Measurements from ENCODE around the gene DCAF17. TPM values are rescaled to one million over a fixed set of nuclear protein-coding genes. Genes with fewer than 3 reads are reported as not detected.

DCAF17 gene
- total and polyA plus RNA-seq, 2 of the 13 experiments (the other 11 are each of a cell fraction or from before 2014, with no cell fraction given): 13.7 to 30.0 TPM

- TF ChIP-seq KAT8 (CRISPR knock-in tag; IDR thresholded peaks at IDR 0.05): peak; percentile 60
- TF ChIP-seq HDAC6 (IDR thresholded peaks at IDR 0.05; ENCODE audit: low read depth, low read length): no peak
- no peak for TF ChIP-seq DPF2 (CRISPR knock-in tag; IDR thresholded peaks at IDR 0.05; ENCODE audit: borderline replicate concordance, low read depth)
- peak; percentile 95 for TF ChIP-seq RAD21 (CRISPR knock-in tag; IDR thresholded peaks at IDR 0.05)
- TF ChIP-seq NFIB (CRISPR knock-in tag; IDR thresholded peaks at IDR 0.05; ENCODE audit: borderline replicate concordance): no peak
- TF ChIP-seq TP53 (CRISPR knock-in tag; conservative IDR thresholded peaks at IDR 0.05): no peak
- no peak for TF ChIP-seq ZSCAN12 (CRISPR knock-in tag; IDR thresholded peaks at IDR 0.05)
- TF ChIP-seq ZGPAT (CRISPR knock-in tag; IDR thresholded peaks at IDR 0.05): peak; percentile 62; the same call in 1 of the 2 replicates
- TF ChIP-seq HMGXB3 (CRISPR knock-in tag; IDR thresholded peaks at IDR 0.05; ENCODE audit: borderline replicate concordance): peak; percentile 58; the same call in 1 of the 2 replicates
- TF ChIP-seq ZNF343 (CRISPR knock-in tag; IDR thresholded peaks at IDR 0.05): 0 out of 2 replicates have a peak, but pooled peaks have one; percentile 33
- no peak for TF ChIP-seq NFKBIZ (CRISPR knock-in tag; IDR thresholded peaks at IDR 0.05)
- TF ChIP-seq GATAD1 (CRISPR knock-in tag; IDR thresholded peaks at IDR 0.05): peak; percentile 36; the same call in 1 of the 2 replicates
- no peak for TF ChIP-seq ATF7 (IDR thresholded peaks at IDR 0.05)
- no peak for TF ChIP-seq ATF7 (CRISPR knock-in tag; IDR thresholded peaks at IDR 0.05)
- no peak for TF ChIP-seq TOPORS (CRISPR knock-in tag; IDR thresholded peaks at IDR 0.05)
- no peak for TF ChIP-seq ZBTB34 (CRISPR knock-in tag; IDR thresholded peaks at IDR 0.05)
- TF ChIP-seq KLF6 (CRISPR knock-in tag; IDR thresholded peaks at IDR 0.05): no peak
- TF ChIP-seq ZBTB26 (CRISPR knock-in tag; IDR thresholded peaks at IDR 0.05; ENCODE audit: borderline replicate concordance): no peak
- TF ChIP-seq ARNTL (CRISPR knock-in tag; IDR thresholded peaks at IDR 0.05): no peak
- no peak for TF ChIP-seq ZNF672 (CRISPR knock-in tag; IDR thresholded peaks at IDR 0.05)
These were observed 17.8 kb upstream of the DCAF17 start (continued) for GRCh38 chr2:171416009-171416926.
